CD4-positive, alpha-beta T cell treated with Interleukin-4 for 1 hour (primary cell): Measurements from ENCODE around the gene ASIP.
A peak's percentile ranks its signal among the peaks of the same experiment; 100 is the strongest.
"Not testable (repeated sequence)": the region's sequence is repeated elsewhere in the genome, so short reads cannot be mapped to it uniquely, and the experiment has no call there.

ENCODE experiments used
- DNase-seq, 2 donors: peaks; one replicate each; pipeline ENCODE4 v3.0.0-alpha.2; 2020 to 2022

ASIP gene

DNA sequence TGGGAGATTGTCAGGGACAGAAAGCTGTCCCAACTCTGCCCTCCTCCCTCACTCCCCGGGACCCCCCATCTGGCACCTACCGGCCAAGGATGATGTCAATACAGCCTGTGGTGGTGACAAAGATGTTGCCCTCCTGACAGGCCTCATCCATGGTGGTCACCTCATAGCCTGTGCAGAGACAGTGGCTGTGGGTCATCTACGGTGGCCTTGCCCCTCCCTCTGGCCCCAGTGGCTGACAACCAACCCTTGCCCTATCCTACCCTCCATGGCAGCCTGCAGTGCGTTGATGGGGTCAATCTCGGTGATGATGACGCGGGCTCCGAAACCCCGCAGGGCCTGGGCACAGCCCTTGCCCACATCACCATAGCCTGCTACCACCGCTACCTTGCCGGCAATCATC lies 49.2 kb downstream of the ASIP start:
- no peak for DNase-seq

DNA sequence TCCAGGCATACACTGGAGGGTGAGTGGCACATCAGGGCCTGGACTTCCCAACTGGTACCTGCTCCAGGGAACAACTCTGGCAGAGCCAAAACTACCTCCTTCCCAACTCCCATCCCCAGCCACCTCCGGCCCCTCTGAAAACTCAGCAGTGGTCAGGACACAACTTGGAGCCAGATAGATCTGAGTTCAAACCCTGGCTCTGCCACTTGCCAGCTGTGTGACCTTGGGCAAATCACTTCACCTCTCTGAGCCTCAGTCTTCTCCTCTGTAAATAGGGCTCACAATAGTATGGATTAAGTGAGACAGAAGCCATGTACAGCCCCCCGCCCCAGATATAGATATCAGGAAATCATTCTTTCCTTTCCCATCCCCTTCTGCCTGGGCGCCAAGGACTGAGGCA lies 51.3 kb downstream of the ASIP start:
- no peak for DNase-seq

DNA sequence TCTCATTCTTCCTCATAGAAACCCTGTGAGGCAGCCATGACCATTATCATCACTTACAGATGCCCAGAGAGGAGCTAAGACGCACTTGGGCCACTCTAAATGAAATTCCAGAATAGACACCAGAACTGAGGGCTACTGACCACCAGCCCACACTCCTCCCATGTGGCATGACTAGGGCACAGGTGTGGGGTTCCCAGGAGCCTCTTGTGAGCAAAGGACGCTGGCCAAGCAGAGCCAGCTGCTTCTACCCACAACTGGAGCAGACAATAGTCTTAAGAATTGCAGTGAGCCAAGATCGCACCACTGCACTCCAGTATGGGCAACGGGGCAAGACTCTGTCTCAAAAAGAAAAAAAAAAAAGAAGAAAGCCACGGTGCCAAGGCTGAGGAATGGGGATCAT lies 51.9 kb downstream of the ASIP start:
- DNase-seq = no peak

DNA sequence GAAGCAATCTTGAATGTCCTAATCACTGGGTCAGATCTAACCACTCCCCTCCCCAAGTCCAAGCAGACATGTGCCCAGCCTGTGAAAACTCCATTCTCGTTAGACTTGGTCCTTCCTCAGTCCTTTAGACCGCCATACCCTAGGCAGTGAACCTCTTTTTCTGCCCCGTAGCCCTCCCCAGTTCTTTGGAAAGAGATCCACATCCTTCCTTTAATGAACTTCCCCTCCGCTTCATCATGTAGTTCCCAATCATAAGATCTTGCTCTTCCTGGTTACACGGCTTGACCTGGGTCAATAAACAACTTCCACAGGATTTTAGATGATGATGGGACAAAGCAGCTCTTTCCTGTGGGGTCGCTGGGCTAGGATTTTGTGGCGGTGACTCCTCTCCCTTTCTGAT lies 52.4 kb downstream of the ASIP start:
- no peak for DNase-seq

DNA sequence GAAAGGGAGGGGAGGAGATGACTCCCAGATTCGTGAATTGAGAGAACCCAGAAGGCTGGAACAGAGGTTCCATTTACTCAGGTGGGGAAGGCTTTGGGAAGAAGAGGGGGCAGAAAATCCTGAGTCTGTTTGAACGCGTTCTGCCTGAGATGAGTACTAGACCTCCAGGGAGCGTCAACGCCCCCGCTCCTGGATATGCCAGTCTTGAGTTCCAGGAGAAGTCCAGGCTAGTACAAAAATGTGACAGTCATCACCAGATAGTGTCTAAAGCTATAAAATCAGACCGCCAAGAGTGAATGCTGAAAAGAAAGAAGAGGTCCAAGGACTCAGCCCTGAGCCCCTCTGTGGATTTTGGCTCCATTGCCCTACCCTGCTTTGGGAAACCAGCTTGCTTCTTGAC lies 53.3 kb downstream of the ASIP start:
- DNase-seq = no peak

DNA sequence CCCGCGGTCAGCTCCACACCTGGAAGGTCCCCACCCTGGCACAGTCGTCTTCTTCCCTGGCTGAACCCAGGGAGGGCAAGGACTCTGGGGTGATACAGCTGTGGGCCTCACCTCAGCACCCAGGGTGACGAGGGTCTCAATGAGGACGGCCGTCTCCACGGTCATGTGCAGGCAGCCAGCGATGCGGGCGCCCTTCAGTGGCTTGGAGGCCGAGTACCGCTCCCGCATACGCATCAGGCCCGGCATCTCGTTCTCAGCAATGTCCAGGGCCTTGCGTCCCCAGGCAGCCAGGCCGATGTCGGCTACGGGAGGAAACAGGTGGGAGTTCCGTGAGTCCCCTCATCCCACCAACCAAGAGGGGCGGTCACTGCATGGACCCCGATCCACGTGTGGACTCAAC lies 54.1 kb downstream of the ASIP start:
- no peak for DNase-seq

DNA sequence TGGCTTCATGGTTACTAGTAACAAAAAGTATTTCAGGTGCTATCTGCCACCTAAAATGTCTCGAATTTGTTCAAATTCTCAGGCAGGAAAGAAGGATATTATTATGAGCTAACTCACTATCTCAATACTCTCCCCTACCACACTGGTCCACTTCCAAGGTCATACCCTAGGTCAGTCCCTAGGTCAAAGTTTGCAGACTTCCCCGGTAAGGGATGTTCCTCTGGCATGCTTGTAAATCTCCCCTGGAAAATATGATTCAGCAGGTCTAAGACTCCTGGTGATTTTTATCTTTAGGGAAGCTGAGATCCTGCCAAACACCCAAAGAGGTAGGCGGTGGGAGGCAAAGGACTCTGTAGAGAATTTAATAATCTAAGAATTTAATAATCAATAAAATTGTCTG lies 55.2 kb downstream of the ASIP start:
- no peak for DNase-seq

DNA sequence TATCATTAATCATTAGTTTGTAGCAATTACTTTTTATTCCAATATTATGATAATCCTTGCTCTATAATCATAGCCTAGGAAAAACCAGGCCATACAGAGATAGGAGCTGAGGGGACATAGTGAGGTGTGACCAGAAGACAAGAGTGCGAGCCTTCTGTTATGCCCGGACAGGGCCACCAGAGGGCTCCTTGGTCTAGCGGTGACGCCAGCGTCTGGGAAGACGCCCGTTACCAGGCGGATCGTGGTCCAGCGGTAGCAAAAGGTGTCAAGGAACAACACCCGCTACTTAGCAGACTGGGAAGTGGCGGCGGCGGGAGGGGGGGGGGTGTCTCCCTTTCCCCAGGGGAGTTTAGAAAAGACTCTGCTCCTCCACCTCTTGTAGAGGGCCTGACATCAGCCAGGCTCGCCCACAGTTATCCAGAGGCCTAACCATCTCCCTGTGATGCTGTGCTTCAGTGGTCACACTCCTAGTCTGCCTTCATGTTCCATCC lies 57.1 kb downstream of the ASIP start:
- DNase-seq = not testable (repeated sequence)

DNA sequence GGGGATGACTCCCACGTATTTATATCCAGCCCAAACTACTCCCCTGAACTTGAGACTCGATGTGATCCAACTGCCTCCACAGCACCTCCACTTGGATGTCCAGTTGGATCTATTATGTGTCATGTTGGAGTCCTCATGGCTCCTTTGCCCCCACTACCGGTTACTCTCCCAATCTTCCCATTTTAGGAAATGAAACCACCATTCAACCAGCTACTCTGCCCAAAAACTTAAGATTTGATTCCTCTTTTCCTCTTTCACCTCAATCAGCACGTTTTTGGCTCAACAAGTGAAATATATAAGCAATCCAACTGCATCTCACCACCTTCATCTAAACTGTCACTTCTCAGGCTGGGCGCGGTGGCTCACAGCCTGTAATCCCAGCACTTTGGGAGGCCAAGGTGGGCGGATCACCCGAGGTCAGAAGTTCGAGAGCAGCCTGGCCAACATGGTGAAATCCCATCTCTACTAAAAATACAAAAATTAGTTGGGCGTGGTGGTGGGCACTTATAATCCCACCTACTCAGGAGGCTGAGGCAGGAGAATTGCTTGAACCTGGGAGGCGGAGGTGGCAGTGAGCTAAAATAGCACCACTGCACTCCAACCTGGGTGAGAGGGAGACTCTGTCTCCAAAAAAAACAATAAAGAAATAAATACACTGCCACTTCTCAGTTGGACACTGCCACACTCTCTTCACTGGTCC lies 58.5 kb downstream of the ASIP start:
- DNase-seq = no peak

DNA sequence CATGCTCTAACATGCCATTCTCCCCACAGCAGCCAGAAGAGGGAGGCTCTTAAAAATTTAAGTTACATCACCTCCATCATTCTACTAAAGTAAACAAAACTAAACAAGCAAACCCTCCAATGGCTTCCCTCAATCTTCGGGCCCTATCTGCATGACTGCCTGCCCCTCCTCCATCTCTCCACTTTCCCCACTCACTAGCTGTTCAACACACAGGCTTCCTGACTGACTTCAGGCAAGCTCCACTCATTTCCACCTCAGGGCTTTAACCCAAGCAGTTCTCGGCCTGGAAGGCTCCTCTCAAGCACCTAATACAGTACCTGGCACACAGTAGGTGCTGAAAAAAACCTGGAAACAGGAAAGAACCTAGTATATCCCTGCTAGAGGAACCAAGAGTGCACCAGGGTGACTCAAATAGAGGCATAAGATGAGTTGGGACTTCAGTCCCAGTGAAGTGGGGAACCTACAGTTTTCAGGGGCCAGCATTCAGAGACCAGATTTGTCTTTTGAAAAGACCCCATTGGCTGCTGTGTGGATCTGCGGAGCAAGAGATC lies 59.1 kb downstream of the ASIP start:
- no peak for DNase-seq

DNA sequence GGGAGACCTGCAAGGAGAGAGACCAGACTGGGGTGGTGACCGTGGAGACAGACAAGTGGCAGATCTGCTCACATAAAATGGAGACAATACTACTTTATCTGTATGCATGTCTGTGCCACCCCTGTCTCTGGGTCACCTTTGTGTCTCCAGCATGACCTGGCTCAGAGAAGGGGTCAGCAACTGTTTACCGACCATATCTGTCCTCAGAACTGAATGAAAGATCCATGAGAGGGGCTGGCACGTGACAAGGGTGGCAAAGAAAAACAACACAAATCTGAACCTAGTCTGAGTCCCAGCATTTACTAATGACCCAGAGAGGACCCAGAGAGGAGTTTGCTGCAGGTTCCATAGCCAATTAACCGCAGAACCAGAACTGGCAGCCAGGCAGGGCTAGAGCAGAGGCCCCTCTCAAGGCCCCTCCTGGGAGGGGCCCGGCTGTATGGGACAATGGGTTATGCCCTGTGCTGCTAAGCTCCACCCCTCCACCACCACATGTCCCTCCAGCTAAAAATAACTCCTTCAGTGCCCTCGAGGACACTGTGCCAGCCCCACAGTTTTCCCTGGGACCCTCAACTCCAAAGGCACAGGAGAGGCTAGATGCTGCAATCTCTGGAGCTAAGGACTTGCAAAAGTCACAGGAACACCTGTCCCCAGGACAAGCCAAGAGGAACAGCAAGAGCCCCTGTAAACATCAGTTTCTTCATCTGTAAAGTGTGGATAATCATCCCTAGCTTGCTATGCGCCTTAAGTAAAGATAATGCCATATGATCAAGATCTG lies 59.8 kb downstream of the ASIP start:
- DNase-seq = no peak

DNA sequence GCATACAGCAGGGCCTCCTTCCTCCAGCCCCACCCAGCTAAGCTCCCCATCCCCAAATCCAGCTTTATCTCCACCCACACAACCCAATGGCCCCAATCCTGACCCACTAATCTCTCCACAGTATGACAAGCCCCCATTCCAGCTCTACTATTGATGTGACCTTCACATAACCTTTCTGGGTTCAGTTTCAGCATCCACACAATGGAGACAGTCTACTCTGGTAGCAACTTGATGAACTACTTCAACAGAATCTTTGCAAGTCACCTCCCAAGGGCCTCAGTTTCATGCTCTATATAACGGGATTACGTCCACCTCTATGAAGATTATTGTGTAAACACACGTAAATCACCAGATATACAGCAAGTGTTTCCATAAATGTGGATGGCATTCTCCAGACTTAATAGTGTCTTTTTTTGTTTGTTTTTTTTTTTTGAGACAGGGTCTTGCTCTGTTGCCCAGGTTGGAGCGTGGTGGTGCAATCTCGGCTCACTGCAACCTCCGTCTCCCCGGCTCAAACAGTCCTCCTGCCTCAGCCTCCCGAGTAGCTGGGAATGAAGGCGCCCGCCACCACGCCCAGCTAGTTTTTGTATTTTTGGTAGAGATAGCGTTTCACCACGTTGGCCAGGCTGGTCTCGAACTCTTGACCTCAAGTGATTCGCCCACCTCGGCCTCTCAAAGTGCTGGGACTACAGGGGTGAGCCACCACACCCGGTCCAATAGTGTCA lies 60.5 kb downstream of the ASIP start:
- no peak for DNase-seq

DNA sequence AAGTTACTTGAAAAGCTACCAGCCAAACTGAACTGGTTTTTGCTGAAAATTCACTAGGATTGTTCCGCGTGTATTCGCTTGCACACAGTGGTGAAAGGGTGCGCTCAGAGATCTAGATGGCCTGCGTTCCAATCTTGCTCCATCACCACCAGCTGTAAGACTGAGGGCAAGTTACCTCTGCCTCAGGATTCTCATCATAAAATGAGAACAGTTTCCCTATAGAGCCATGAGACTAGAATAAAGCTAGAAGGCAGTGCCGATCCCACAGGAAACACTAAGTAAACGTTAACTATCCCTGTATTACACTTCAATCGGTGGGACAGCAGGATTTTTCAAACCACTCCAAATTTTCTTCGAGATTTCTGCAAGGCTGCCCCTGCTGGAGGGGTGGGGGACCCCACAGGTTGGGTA lies 61.1 kb downstream of the ASIP start:
- no peak for DNase-seq

DNA sequence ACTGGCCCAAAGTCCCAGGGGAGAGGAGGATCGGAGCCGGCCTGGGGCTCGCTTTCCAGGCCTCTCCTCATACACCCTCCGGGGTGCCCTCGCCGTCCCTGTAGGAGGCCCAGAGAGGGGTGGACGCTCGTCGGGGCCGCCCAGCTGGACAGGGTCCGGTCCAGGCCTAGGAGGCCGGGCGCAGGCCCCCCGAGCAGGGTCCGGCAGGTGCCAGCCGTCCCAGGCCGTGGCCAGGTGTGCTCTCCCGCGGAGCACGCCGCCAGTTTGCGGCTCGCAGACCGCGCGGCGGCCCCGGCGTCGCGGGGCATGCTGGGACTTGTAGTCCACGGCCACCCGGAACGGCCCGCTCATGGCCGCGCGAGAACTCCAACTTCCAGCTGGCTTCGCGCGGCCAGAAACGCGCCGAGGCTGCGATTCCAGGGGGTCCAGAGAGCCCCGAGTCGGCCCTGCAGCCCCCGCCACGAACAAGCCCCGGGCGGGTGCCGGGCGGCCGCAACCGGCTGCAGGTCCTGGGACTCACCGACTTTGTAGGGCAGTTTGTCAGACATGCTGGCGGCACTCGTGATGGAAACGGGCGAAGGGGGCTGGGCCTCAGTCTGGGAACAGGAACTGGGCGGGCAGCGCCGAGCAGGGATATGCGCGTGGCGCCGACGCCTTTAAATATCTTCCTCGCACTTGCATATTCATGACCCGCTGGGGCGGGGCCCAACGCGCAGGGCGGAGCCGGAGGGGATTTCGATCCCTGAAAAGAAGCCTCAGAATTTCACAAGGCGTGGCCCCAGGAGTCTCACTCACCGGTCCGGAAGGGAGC lies 61.7 kb downstream of the ASIP start, which contains the start of gene AHCY:
Gene AHCY (minus strand): TSS at position 633 of the 811 bp plus-strand sequence. CDS start 85 bp downstream, at position 548.
- DNase-seq = peak; percentile 91

DNA sequence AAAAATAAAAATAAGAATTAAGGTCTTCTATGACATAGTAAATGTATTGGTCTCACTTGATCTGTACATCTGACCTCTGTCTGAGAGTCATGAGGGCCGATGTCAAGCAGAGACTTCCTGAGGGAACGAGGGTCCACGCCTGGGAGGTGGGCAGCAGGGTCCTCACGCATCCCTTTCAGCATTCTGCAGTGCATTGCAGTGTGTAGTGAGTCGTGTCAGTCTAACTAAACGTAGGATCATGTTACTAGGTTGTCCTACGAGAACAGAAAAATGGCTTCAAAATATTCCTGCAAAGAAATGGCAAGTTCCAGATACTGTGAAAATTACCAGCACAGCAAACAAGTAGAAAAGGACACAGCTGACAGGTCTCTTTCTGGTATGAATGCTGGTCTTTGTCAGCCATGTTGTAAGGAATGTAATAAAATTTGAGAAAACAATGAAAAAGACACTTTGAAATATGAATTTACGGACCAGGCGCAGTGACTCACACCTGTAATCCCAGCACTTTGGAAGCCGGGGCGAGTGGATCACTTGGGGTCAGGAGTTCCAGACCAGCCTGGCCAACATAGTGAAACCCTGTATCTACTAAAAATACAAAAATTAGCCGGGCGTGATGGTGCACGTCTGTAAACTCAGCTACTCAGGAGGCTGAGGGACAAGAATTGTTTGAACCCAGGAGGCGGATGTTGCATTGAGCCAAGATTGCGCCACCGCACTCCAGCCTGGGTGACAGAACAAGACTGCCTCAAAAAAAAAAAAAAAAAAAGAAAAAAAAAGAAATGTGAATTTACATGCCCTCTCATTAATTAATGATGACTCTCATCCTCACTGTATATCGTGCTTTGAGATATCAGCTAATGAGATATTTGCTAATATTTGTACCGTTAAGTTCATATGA lies 64.4 kb downstream of the ASIP start:
- no peak for DNase-seq

DNA sequence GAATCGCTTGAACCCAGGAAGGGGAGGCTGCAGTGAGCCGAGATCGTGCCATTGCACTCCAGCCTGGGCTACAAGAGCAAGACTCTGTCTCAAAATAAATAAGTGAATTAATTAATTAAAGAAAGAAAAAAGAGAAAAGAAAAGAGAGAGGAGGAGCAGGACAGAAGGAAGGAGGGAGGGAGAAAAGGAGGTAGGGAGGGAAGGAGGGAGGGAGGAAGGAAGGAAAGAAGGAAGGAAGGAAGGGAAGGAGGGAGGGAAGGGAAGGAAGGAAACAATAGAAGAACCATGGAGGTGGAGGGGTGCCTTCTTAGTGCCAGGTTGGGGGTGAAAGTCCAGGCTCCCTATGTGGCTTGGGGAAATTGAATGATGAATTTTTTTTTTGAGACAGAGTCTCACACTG lies 68.5 kb downstream of the ASIP start:
- DNase-seq = no peak

DNA sequence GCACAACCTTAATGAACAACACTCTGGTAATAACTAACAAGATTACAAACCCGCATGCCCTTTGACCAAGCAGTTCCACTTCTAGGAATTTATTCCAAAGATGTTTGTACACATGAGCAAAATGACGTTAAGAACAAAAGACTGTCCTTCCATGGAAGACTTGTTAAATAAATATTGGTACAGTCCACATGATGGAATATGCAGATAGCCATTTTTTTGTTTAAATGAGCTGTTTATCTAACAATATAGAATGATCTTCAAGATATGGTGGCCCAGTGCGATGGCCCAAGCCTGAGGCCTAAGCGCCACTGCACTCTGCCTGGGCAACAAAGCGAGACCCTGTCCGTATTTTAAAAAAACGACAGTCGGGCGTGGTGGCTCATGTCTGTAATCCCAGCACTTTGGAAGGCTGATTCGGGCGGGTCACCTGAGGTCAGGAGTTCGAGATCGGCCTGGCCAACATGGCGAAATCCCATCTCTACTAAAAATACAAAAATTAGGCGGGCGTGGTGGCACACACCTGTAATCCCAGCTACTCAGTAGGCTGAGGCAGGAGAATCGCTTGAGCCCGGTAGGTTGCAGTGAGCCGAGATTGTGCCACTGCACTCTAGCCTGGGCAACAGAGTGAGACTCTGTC lies 69.4 kb downstream of the ASIP start:
- DNase-seq = no peak

DNA sequence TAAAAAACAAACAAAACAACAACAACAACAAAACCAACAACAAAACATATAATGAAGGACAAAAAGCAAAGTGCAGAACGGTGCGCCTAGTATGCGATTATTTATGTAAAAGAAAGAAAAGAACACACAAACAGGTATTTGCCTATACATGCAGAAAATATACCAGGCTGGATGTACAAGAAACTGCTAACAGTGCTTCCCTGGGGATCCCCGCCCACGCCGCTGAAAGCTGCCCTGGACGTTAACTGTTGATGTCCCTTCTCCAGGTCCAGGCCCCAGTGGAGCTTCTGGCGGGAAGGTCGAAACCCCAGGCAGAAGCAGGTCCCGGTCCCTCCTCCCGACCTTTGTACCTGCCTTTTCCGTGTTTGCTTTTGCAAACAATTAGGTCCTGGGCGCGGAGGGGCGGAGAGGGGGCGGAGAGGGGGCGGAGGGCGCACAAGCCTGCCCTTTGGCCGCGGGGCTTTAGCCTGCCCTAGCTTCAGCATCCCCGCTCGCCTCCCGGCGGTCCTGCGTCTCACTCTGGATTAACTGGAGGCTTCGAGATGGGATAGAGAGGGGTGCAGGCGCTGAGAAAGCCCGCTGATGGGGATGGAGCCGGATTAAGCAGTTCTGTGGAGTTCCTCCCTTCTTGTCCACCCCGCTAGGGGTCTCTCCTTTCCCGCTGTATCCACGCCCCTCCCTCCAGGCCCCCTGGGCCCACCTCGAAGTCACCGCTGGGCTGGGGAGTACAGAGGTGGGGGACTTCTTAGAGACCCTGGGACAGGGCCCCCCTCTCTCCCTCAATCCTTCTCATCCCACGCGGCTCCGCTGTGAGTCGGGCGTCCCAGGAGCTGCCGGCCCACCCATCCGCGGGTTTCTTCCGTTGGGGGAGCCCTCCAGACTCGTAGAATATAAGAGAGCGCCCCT lies 70.1 kb downstream of the ASIP start:
- DNase-seq = no peak

DNA sequence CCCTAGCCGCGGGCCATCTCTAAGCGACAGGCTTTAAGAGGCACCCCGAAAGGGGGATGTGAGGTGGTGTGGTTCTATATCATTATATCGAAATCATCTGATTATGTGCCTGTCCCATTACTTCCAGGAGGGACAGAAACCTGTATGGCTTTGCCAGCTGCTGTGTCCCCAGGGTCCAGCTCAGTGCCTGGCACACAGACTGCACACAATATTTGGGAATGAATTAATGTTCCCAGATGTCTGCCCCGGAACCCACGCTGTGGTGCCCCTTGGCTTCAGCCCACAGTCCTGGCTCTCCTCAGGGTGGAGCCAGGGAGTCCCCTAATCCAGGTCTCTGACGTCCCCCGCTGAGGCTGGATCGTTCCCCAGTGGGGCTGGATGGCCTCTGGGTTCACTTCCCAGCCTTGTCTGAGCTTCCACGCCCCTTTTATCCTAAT lies 70.8 kb downstream of the ASIP start:
- DNase-seq = no peak
